Measurements from ENCODE around the gene EPHA1.

DNA sequence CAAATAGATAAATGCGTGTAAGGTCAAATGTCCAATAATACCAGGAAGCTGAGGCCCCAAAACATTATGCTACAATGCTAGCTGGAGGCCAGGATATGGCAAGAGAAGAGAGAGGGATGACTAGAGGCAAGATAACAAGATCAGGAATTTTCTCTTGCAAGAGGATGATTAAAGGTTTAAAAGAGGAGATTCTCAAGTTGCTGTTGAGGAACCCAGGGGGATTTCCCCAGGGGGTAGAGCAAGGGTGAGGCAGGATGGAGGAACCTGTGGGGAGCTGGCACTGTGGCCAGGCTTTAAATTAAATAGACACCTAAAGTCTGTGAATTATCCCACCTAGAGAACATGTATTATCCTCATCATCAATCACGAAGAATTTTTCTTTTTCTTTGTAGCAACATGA, 31.2 kb upstream of the EPHA1 start:
- TF ChIP-seq, protein P1, sequence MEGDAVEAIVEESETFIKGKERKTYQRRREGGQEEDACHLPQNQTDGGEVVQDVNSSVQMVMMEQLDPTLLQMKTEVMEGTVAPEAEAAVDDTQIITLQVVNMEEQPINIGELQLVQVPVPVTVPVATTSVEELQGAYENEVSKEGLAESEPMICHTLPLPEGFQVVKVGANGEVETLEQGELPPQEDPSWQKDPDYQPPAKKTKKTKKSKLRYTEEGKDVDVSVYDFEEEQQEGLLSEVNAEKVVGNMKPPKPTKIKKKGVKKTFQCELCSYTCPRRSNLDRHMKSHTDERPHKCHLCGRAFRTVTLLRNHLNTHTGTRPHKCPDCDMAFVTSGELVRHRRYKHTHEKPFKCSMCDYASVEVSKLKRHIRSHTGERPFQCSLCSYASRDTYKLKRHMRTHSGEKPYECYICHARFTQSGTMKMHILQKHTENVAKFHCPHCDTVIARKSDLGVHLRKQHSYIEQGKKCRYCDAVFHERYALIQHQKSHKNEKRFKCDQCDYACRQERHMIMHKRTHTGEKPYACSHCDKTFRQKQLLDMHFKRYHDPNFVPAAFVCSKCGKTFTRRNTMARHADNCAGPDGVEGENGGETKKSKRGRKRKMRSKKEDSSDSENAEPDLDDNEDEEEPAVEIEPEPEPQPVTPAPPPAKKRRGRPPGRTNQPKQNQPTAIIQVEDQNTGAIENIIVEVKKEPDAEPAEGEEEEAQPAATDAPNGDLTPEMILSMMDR (IDR thresholded peaks at IDR 0.05): no peak
- no peak for TF ChIP-seq EP300 (IDR thresholded peaks at IDR 0.05)
